G401.6 (cell line): Measurements from ENCODE around the gene LRIG1.
"Not testable (repeated sequence)": the region's sequence is repeated elsewhere in the genome, so short reads cannot be mapped to it uniquely, and the experiment has no call there.

Experiments
- FAIRE-seq: peaks from 2 replicates; lab custom pipeline; 2012; peaks lifted over from hg19 to GRCh38; lab: Jason Lieb, UNC

The LRIG1 gene

DNA sequence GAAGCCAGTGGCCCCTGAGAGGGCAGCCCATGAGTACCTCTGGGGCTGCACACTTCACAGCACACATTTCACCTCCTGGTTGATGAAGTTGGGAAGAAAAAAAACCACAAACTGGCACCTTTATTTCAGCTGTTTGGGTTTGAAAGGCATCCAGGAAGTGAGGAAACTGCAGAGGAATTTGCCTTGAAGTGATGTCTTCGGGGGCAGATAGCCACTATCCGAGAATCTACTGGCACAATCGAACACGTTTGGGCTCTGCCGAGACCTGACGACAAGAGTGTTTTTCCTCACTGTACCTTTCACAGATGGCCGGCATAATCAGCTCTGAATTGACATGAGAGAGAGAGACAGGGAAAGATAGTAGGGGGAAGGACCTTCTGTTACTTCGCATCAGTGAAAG, 59.7 kb downstream of the LRIG1 start:
- no peak for FAIRE-seq

DNA sequence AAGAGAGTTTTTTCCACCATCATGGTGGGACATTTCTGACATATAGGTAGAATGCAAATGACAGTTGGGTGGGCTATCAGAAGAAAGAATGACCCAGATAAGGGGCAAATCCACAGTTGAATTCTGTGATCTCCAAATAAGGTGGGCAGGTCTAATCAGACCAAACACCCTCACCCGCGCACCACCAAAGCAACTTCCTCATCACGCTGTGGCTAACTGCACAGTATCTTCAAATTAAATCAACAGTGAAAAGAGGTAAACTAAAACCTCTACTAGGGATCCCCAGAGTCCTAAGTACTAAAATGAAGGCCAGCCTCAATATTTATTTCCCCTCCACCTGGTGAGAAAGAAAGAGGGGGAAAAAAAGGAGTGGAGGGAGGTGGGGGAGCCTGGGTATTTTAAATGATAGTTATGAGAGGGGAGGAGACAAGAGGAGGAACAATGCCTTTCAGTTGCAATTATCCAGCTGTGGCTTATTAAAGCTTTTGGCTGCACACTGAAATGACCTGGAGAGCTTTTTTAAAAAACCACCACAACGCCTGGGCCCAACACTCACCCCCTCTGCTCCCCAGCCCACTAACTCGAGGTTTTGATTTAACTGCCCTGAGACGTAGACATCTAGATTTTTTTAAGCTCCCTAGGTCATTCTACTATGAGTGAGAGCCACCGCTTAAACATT, 61.0 kb downstream of the LRIG1 start:
- FAIRE-seq: no peak

DNA sequence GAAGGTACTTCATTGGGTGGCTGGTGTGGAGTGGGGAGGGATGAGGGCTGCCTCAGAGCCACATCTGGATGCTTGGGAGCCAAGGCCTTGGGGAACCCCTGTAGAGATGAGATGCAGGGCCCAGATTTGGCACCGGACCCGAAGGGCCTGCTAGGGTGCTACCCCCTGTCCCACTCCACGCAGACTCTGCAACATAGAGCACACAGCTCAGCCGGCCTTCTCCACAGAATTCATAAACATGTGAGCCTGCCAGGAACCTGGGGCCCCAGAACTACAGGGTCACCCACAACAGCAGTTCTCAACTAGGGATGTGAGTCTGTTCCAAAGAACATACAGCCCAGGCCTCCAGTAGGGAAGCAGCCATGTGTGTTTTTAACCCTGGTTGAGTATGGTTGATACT, 62.8 kb downstream of the LRIG1 start:
- FAIRE-seq: no peak

DNA sequence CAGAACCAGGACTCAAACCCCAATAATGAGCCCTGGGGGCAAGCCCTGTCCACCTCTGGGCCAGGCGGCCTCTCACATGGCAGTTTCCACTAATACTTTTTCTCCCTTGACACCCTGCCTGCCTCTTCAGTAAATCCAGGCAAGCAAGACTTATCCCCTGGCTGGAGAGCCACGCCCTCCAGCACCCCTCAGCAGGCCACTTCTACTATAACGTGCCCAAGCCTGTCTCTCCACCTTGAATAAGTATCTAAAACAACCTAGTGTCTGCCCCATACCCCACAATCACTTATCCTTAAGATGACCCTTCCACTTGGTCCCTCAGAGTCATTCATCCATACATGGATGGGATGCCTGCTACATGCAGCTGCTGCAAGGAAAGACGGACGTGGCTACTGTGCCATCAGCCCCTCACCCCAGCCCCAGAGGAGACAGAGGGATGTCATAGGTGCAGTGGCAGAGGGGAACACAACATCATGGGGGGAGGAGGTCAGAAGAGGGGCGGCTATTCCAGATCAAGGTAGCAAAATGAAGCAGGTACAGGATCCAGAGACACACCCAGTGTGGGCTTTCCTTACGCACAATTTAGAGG, 63.4 kb downstream of the LRIG1 start:
- FAIRE-seq: no peak

DNA sequence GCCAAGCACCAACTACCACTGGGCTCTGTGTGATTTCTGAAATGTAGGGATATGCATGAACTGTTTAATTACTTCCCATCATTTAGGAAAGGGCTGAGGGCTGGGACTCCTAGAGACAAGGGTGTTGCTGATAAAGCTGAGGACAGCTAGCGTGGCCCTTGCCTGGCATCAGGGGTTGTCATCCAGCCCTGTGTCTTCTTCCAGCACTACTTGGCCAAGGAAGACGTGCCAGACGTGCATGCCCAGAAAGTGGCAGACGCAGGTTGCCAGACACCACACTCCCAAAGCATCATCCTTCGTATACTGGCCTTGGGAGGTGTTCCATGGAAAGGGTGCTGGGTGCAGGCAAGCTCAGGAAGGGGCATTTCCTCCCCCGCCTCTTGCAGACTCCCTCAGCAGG, 64.8 kb downstream of the LRIG1 start:
- FAIRE-seq: no peak

DNA sequence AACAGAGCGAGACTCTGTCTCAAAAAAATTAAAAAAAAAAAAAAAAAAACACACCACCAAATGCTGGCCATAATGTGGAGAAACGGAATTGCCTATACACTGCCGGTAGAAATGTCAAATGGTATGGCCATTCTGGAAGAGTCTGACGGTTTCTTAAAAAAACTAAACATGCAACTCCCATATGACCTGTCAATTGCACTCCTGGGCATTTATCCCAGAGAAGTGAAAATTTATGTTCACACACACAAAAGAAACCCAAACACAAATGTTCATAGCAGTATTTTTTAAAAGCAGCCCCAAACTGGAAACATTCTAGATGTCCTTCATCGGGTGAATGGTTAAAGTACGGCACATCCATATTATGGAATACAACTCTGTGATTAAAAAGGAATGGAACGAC, 66.1 kb downstream of the LRIG1 start:
- FAIRE-seq: no peak

DNA sequence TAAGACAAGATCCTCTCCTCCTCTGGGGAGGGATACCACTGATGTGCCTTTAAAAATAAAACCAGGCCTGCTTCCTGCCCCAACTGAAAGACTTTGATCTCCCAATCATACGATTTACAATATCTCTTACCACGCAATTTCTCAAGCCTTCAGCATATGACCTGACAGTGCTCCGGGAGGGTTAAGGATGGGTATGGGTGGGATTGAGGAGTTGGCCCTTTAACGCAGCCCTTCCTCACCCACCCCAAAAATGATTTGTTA, 67.4 kb downstream of the LRIG1 start:
- FAIRE-seq: no peak

DNA sequence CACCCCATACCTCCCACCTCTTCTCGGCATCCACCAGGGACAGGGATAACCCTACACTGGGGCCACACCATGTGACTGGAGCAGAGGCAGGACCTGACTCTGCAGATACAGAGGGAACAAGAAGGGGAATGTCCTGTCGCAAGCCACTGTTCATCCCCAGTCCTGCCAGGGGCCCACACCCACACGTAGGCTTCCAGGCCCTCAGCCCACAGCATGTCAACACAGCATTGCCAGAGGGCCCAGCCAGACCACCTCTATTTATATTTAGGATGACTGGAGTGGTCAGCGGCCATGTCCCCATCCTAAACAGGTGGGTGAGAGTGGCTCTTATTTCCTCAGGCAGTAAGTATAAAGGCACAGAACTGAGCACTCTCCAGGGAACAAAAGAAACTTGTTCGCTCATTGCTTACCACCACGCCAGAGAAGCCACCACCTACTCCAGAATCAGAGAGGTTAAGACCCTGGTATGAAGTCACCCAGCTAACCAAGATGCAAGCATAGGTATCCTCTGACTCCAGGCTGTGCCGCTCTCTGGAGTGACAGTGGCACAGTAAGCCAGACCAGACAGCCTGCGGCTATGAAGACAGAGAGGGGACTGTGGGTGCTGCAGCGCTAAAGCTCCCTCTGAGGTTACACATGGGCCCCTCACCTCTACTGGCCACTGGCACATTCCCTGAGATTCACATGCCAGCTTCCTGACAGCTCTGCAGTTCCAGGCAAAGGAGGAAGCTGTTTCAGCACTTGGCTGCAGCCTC, 67.9 kb downstream of the LRIG1 start:
- no peak for FAIRE-seq

DNA sequence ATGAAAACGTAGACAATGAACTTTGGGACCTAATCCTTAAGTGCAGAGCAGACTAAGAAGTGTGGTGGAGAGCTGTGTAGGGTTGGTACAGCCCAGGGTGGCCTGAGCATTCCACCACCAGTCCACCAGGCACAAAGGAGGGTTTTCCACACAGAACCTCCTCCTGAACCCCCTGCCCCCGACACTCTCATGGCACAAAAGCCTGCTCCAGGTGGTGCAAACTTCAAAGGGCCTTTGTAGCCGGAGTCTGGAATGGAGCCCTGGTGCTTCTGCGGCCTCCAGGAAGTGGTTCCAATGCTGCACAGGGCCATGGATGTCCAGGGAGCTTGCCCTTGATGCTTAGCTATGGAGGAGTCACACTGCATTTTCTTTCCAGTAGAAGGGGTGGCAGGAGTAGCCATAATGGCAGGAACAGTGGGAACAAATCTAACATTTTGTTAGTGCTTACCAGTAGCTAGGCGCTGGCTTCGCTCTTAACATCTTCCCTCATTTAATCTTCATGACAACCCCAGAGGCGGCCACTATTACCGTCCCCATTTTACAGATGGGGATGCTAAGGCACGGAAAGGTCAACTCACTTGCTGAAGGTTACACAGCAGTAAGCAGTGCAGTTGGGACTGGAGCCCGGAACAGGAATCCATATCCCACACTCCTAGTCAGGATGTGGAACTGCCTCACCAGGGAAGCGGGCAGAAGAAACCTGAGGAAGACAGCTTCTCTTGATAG, 68.6 kb downstream of the LRIG1 start:
- FAIRE-seq: no peak

DNA sequence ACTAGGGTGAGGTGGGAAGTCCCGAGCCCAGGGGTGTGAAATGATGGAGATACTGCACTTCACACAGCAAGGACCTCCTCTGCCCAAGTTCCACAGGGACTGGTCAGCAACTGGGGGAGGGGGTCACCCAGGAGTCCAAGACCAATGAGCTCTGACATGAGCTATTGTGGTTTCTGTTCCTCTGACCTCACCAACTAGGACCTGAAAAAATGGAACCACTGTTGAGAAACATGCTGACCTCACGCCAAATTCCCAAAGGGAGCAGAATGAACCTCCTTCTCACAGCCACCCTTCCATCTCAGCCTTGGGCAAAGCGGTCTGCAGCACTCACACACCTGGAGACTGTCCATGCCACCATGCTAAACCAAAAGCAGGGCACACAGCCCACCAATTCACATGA, 69.3 kb downstream of the LRIG1 start:
- FAIRE-seq: no peak

DNA sequence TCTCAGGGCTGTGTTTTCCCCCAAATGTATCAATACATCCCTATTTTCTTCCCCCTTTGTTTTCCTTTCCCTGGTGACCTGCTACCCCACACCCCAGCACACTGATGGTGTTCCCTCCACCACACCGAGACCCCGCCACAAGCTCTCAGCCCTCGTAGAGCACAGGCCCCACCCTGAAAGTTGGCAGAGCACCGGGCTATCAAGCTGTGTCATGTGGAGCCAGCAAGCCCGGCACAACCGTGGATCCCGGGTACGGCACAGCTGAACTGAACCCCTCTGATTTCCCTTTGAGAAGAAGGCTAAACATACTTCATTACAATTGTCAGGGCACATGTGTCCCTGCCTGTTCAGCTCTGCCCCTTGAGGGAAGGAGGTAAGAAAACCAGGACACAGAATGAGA, 69.9 kb downstream of the LRIG1 start:
- no peak for FAIRE-seq

DNA sequence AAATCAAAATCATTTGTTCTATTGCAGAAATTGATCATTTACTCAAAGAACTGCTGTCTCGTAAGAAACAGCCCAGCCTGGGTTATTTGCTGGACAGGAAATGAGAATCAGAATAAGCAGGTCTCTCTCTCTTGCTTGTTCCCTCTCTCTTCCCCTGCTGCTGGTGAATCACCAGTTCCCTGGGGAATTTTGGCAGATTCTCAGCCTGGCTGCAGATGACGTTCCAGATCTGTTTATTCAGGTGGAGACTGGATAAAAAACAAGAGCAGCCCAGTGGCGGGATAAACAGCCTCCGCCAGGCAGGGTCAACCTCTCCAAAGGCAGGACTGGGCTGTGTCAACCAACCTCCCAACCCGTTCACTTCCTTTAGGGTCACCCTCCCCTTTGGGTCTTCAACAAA, 72.1 kb downstream of the LRIG1 start:
- no peak for FAIRE-seq

DNA sequence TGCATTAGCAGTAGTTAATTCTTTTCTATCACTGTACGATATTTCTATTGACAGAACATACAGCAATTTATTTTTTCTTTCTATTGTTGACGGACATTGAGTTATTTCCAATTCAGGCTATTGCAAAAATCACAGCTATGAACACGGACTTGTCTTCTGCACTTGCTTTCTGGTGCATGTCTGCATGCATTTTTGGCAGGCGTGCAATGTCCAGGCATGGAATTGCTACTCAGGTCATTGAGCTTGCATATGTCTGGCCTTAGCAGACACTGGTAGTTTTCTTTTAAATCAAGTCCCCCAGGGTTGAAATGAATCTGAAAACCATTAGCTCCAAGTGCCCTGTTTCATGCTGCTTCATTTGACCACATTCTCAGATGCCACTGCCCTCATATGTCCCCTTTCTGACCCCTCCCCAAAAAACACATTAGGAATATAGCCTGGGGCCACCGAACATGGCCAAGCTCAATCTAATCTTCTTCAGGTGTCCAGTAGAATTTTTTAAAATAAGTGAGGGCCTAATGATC, 72.8 kb downstream of the LRIG1 start:
- FAIRE-seq: no peak

DNA sequence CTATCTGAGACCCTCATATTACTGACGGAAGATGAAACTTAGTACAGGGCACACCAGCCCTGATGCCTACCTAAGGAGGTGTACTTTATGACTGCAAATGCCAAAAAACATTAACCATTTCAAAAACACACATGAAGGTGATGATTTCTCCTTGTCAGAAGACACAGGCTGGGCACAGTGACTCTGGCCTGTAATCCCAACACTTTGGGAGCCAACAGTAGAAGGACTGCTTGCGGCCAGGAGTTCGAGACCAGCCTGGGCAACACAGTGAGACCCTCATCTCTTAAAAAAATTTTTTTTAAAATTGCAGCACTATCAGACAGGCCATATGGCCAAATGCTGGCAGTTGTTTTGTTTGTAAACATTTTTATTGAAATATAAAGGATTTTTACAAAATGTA, 73.5 kb downstream of the LRIG1 start:
- FAIRE-seq: no peak

DNA sequence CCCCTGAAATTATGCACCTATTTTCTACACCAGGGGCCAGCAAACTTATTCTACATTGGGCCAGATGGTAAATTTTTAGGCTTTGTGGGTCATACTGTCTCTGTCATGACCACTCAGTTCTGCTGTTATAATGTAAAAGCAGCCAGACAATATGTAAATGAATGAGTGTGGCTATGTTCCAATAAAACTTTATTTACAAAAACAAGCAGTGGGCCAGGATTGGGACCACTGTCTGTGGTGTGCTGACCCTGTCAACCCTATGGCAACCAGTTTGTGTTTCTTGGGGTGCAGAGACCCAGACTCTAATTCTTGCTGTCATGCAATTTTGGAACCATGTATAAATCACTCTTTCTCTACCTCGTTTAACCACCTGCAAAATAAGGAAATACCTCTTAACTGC, 74.7 kb downstream of the LRIG1 start:
- no peak for FAIRE-seq

DNA sequence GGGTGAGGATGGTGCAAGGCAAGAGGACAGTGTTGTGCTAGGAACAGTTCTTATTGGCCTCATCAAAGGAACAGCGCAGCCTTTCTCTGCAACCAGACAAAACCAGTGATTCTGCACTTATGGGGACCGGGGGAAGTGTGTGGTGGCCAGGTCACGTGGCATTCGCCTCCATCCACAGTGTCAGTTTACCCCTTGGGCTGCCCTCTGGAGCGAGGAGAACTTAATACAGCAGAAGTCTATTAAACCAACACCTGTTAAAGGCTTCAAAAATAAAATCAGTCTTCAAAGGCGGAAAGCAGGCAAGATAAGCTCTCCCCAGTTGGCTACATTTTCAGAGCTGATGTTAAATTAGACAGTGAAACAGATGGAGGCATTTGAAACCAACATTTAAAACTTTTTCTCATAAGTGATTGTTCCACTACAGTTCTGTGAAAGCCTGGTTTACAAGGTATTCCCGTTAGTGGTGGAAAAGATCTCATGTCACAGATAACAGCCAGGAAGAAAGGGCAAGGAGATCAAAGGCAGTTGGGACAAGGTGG, 75.2 kb downstream of the LRIG1 start:
- no peak for FAIRE-seq

DNA sequence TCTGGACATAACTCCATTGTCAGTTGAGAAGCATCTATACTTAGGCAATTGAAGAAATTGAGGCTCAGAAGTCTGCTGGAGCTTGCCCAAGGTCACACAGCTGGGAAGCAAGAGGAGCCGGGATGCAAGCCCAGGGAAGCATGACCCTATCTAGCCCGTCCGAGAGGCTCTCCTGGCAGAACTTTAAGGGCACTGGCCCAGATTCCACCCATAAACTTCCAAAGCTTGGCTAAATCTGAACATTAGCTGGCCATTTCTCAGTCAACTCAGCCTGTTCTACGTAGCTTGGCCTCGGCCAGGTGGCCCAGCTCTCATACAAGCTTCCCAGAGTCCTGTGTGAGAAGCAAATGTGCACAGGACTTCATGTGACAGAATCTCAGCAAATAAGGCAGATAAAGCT, 75.8 kb downstream of the LRIG1 start:
- FAIRE-seq: no peak

DNA sequence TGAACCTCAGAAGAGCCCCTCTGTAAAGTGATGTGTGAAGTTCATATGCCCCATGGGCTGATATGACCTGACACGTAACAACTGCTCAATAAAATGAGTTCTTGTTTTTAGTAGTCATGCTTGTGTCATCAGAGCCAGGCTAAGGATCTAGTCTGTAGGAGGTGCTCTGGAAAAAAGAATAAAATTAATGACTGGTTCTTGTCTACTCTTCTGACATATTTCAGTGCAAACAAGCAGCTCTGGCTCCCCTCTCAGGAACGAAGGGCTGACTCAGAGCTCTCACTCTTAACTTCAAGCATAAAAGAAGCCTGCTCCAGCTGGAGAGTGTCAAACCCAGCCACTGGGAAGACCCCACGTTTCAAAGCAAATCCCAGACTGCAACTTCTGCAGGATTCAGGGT, 77.0 kb downstream of the LRIG1 start:
- FAIRE-seq: no peak

DNA sequence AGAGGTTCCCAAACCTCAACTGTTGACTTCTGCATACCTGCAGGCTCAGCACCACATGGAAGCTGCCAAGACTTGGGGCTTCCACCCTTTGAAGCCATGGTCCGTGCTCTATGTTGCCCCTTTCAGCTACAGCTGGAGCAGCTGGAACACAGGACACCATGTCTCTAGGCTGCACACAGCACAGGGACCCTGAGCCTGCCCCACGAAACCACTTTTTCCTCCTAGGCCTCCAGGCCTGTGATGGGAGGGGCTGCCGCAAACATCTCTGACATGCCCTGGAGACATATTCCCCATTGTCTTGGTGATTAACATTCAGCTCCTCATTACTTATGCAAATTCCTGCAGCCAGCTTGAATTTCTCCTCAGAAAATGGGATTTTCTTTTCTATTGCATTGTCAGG, 78.9 kb downstream of the LRIG1 start:
- not testable (repeated sequence) for FAIRE-seq

DNA sequence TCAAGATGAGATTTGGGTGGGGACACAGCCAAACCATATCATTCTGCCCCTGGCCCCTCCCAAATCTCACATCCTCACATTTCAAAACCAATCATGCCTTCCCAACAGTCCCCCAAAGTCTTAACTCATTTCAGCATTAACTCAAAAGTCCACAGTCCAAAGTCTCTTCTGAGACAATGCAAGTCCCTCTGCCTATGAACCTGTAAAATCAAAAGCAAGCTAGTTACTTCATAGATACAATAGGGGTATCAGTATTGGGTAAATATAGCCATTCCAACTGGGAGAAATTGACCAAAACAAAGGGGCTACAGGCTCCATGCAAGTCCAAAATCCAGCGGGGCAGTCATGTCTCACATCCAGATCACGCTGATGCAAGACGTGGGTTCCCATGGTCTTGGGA, 79.7 kb downstream of the LRIG1 start:
- not testable (repeated sequence) for FAIRE-seq

DNA sequence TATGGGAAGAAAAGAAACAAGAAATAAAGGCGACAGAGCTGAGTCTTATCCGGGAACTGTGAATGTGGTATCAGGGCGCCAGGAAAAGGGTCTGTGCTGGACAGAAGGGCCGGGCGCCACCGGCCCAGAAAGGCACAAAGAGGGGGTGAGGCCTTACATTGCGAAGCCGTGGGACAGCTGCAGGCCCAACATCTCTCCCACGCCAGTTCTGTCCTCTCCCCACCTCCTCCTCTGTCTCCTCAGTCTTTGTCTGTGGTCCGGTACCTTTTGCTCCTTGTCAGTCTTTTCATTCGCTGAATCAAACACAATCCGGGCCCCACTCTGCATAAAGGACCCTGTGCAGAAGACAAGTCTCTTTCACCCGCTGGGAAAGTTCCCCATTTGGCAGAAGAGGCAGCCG, 81.8 kb downstream of the LRIG1 start:
- no peak for FAIRE-seq

DNA sequence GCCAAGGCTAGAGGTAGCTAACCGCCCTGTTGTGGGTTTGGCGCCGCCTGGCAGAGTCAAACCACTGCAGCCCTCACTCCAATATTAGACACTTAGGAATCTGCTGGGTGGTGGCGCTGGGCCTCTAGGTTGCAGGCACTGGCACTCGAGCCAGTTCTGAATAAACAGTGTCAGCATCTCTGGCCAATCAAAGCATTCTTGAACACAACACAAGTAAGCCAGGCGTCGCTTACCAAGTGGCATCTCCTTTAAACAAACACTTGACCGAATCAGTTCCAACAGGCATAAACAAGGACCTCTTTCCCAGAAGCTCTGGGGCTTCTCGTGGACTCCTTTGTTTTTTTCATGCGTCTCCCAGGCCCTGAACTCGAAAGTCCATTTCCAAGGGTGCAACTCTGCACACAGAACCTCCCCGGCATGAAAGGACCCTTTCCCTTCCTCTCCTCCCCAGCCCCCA, 82.3 kb downstream of the LRIG1 start:
- FAIRE-seq: no peak
